Osteocyte (in vitro differentiated cells): ENCODE results near the gene DNAJC30. TPM values are rescaled to one million over a fixed set of nuclear protein-coding genes. Genes with fewer than 3 reads are reported as not detected.
"Not testable (repeated sequence)": the region's sequence is repeated elsewhere in the genome, so short reads cannot be mapped to it uniquely, and the experiment has no call there.

Source experiments
- DNase-seq: peaks from one replicate; pipeline ENCODE4 v3.0.0; 2021; ENCODE audit warnings: mixed read lengths; ENCODE audit not compliant: unreplicated experiment; ENCODE audit errors: extremely low spot score
- H3K27ac Mint-ChIP-seq: one replicate; pipeline ENCODE4 v1.8.0; 2021; ENCODE audit warnings: mild to moderate bottlenecking, mixed read lengths; ENCODE audit not compliant: unreplicated experiment
- H3K27me3 Mint-ChIP-seq: one replicate; pipeline ENCODE4 v1.8.0; 2021; ENCODE audit warnings: mixed read lengths; ENCODE audit not compliant: unreplicated experiment
- H3K36me3 Mint-ChIP-seq: one replicate; pipeline ENCODE4 v1.8.0; 2021; ENCODE audit warnings: mixed read lengths; ENCODE audit not compliant: unreplicated experiment
- H3K4me1 Mint-ChIP-seq: one replicate; pipeline ENCODE4 v1.8.0; 2021; ENCODE audit warnings: mixed read lengths; ENCODE audit not compliant: unreplicated experiment
- H3K4me3 Mint-ChIP-seq: one replicate; pipeline ENCODE4 v1.8.0; 2021; ENCODE audit warnings: mild to moderate bottlenecking, moderate library complexity, mixed read lengths; ENCODE audit not compliant: unreplicated experiment
- H3K9me3 Mint-ChIP-seq: one replicate; pipeline ENCODE4 v1.8.0; 2021; ENCODE audit warnings: mixed read lengths; ENCODE audit not compliant: unreplicated experiment
- total RNA-seq: library from RNA; stranded (reverse); gene quantifications from 2 replicates; pipeline ENCODE4 v1.2.1, GENCODE V29; 2021
- TF ChIP-seq, protein P1 (sequence below): fragments of 200-600 bp; sonication (generic); IDR thresholded peaks from 2 replicates; pipeline ENCODE4 v1.5.0; 2021; ENCODE audit warnings: antibody characterized with exemption, mild to moderate bottlenecking, moderate library complexity

The DNAJC30 gene
- total RNA-seq, 1 donor from 2014 or later: 14.5 TPM

GRCh38 chr7:73668886-73669230 is 14.4 kb downstream of the DNAJC30 start:
- H3K27me3 Mint-ChIP-seq: peaks cover 10% of the 10 kb centered on the region
- H3K4me3 Mint-ChIP-seq: peak overlapping the region; percentile 81
- no peak for DNase-seq
- no peak overlapping the region for H3K27ac Mint-ChIP-seq
- no peaks in the 10 kb centered on the region for H3K9me3 Mint-ChIP-seq
- TF ChIP-seq, protein P1, sequence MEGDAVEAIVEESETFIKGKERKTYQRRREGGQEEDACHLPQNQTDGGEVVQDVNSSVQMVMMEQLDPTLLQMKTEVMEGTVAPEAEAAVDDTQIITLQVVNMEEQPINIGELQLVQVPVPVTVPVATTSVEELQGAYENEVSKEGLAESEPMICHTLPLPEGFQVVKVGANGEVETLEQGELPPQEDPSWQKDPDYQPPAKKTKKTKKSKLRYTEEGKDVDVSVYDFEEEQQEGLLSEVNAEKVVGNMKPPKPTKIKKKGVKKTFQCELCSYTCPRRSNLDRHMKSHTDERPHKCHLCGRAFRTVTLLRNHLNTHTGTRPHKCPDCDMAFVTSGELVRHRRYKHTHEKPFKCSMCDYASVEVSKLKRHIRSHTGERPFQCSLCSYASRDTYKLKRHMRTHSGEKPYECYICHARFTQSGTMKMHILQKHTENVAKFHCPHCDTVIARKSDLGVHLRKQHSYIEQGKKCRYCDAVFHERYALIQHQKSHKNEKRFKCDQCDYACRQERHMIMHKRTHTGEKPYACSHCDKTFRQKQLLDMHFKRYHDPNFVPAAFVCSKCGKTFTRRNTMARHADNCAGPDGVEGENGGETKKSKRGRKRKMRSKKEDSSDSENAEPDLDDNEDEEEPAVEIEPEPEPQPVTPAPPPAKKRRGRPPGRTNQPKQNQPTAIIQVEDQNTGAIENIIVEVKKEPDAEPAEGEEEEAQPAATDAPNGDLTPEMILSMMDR: no peak
- peaks cover 15% of the 10 kb centered on the region for H3K4me1 Mint-ChIP-seq
- peaks cover 5% of the 10 kb centered on the region for H3K36me3 Mint-ChIP-seq

- peak overlapping the region; percentile 43 for H3K27ac Mint-ChIP-seq
- H3K9me3 Mint-ChIP-seq: peaks cover under 1% of the 10 kb centered on the region
- H3K36me3 Mint-ChIP-seq: peaks cover 5% of the 10 kb centered on the region
Observed at GRCh38 chr7:73668103-73668885, 15.0 kb downstream of the DNAJC30 start.

GRCh38 chr7:73667344-73668102 is 15.7 kb downstream of the DNAJC30 start, which contains the start of gene VPS37D:
VPS37D (plus strand) TSS chr7:73667831; CDS start chr7:73667959, 128 bp downstream.
- H3K4me3 Mint-ChIP-seq: peak within 1 kb of the TSS; percentile 81

More at GRCh38 chr7:73668103-73668885, 15.0 kb downstream of the DNAJC30 start:
- TF ChIP-seq, protein P1: no peak
- H3K4me3 Mint-ChIP-seq: peak overlapping the region; percentile 81
- no peak for DNase-seq
- peaks cover 12% of the 10 kb centered on the region for H3K4me1 Mint-ChIP-seq
- peaks cover 13% of the 10 kb centered on the region for H3K27me3 Mint-ChIP-seq

DNA sequence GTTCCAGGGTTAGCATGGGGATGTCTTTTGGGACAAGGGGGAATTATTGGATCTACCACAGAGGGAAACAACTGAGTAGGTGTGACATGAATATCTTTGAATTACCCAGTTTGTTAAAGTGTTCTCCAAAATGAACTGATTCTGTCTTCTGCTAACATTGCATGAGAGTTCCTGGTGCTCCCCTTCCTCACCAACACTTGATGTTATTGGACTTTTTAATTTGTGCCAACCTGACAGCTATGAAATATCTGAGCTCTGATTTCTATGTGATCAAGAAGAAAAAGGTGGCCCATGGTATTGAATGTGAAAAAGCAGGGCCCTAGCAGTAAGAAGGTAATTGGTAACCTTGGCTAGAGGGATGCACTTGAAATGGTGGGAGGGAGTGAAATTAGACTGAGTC is 20.2 kb downstream of the DNAJC30 start:
- peaks cover 5% of the 10 kb centered on the region for H3K9me3 Mint-ChIP-seq
- H3K4me1 Mint-ChIP-seq: peaks cover 5% of the 10 kb centered on the region
- no peaks in the 10 kb centered on the region for H3K36me3 Mint-ChIP-seq
- H3K27me3 Mint-ChIP-seq: peaks cover 25% of the 10 kb centered on the region
- H3K4me3 Mint-ChIP-seq: no peak overlapping the region
- no peak overlapping the region for H3K27ac Mint-ChIP-seq
- DNase-seq: no peak
- TF ChIP-seq, protein P1: no peak

More at GRCh38 chr7:73667344-73668102, 15.7 kb downstream of the DNAJC30 start, which contains the start of gene VPS37D:
- H3K36me3 Mint-ChIP-seq: peaks cover 5% of the 10 kb centered on the region
- peak; percentile 98 for DNase-seq
- H3K9me3 Mint-ChIP-seq: peaks cover 5% of the 10 kb centered on the region
- TF ChIP-seq, protein P1: peak; percentile 85
- peaks cover 17% of the 10 kb centered on the region for H3K27me3 Mint-ChIP-seq
- peak within 1 kb of the TSS; percentile 43 for H3K27ac Mint-ChIP-seq
- peaks cover 12% of the 10 kb centered on the region for H3K4me1 Mint-ChIP-seq

- H3K27ac Mint-ChIP-seq, H3K4me1 Mint-ChIP-seq, H3K36me3 Mint-ChIP-seq, H3K9me3 Mint-ChIP-seq, H3K4me3 Mint-ChIP-seq, DNase-seq: not testable (repeated sequence)
- peaks cover 22% of the 10 kb centered on the region for H3K27me3 Mint-ChIP-seq
Observed at GRCh38 chr7:73660594-73660993, 22.7 kb downstream of the DNAJC30 start.
